HL-60 (cell line): ENCODE measurements around the gene RBPJ.

Source experiments
- GABPA ChIP-seq: IDR thresholded peaks from 2 replicates; pipeline ENCODE4 v1.6.1; 2012; ENCODE audit warnings: low read depth
- POLR2AphosphoS5 ChIP-seq: IDR thresholded peaks from 2 replicates; pipeline ENCODE4 v1.6.1; 2012; ENCODE audit warnings: low read depth
- TF ChIP-seq, protein P1 (sequence below): IDR thresholded peaks from one replicate; pipeline ENCODE4 v1.5.1; 2011; ENCODE audit warnings: low read length, control low read depth, inconsistent platforms; ENCODE audit not compliant: insufficient read depth
- TF ChIP-seq, protein P2 (sequence below): IDR thresholded peaks from 2 replicates; pipeline ENCODE4 v1.6.1; 2012; ENCODE audit warnings: low read depth; ENCODE audit not compliant: insufficient replicate concordance

DNA sequence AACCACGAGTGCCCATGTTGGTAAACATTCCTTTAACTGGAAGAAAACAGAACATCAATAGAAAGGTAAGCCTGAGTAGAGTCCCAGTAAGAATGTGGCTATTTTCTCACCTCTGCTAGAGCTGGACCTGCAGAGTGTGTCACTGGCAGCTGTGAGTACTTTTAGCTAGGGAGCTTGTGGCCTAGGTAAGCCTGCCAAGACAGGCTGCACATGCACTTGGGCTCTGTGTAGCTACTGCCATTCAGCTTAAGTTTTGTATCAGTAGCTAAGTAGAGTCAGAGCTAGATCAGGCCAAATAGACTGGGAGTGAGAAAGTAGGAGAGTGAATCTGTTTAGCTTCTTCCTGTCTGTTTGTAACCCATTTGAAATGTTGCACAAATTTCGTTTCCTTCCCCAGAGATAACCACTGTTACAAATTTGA, 35.3 kb downstream of the RBPJ start:
- TF ChIP-seq, protein P1, sequence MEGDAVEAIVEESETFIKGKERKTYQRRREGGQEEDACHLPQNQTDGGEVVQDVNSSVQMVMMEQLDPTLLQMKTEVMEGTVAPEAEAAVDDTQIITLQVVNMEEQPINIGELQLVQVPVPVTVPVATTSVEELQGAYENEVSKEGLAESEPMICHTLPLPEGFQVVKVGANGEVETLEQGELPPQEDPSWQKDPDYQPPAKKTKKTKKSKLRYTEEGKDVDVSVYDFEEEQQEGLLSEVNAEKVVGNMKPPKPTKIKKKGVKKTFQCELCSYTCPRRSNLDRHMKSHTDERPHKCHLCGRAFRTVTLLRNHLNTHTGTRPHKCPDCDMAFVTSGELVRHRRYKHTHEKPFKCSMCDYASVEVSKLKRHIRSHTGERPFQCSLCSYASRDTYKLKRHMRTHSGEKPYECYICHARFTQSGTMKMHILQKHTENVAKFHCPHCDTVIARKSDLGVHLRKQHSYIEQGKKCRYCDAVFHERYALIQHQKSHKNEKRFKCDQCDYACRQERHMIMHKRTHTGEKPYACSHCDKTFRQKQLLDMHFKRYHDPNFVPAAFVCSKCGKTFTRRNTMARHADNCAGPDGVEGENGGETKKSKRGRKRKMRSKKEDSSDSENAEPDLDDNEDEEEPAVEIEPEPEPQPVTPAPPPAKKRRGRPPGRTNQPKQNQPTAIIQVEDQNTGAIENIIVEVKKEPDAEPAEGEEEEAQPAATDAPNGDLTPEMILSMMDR: no peak
- TF ChIP-seq GABPA (no peak), POLR2AphosphoS5 (no peak)
- TF ChIP-seq, protein P2, sequence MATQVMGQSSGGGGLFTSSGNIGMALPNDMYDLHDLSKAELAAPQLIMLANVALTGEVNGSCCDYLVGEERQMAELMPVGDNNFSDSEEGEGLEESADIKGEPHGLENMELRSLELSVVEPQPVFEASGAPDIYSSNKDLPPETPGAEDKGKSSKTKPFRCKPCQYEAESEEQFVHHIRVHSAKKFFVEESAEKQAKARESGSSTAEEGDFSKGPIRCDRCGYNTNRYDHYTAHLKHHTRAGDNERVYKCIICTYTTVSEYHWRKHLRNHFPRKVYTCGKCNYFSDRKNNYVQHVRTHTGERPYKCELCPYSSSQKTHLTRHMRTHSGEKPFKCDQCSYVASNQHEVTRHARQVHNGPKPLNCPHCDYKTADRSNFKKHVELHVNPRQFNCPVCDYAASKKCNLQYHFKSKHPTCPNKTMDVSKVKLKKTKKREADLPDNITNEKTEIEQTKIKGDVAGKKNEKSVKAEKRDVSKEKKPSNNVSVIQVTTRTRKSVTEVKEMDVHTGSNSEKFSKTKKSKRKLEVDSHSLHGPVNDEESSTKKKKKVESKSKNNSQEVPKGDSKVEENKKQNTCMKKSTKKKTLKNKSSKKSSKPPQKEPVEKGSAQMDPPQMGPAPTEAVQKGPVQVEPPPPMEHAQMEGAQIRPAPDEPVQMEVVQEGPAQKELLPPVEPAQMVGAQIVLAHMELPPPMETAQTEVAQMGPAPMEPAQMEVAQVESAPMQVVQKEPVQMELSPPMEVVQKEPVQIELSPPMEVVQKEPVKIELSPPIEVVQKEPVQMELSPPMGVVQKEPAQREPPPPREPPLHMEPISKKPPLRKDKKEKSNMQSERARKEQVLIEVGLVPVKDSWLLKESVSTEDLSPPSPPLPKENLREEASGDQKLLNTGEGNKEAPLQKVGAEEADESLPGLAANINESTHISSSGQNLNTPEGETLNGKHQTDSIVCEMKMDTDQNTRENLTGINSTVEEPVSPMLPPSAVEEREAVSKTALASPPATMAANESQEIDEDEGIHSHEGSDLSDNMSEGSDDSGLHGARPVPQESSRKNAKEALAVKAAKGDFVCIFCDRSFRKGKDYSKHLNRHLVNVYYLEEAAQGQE: no peak
